ENCODE results near the gene MEI1.

GRCh38 chr22:41800348-41801146, 101.2 kb downstream of the MEI1 start, which contains the start of gene CCDC134:
- TF ChIP-seq, protein P1, sequence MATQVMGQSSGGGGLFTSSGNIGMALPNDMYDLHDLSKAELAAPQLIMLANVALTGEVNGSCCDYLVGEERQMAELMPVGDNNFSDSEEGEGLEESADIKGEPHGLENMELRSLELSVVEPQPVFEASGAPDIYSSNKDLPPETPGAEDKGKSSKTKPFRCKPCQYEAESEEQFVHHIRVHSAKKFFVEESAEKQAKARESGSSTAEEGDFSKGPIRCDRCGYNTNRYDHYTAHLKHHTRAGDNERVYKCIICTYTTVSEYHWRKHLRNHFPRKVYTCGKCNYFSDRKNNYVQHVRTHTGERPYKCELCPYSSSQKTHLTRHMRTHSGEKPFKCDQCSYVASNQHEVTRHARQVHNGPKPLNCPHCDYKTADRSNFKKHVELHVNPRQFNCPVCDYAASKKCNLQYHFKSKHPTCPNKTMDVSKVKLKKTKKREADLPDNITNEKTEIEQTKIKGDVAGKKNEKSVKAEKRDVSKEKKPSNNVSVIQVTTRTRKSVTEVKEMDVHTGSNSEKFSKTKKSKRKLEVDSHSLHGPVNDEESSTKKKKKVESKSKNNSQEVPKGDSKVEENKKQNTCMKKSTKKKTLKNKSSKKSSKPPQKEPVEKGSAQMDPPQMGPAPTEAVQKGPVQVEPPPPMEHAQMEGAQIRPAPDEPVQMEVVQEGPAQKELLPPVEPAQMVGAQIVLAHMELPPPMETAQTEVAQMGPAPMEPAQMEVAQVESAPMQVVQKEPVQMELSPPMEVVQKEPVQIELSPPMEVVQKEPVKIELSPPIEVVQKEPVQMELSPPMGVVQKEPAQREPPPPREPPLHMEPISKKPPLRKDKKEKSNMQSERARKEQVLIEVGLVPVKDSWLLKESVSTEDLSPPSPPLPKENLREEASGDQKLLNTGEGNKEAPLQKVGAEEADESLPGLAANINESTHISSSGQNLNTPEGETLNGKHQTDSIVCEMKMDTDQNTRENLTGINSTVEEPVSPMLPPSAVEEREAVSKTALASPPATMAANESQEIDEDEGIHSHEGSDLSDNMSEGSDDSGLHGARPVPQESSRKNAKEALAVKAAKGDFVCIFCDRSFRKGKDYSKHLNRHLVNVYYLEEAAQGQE (IDR thresholded peaks at IDR 0.05; ENCODE audit: low read depth), result no peak
- peak; percentile 98 for TF ChIP-seq TAF1 (IDR thresholded peaks at IDR 0.05; ENCODE audit: low read depth)

Measured in Ishikawa (cell line).